Osteoblast (primary cell): Measurements from ENCODE around the gene PTGDS. TPM values are rescaled to one million over a fixed set of nuclear protein-coding genes. Genes with fewer than 3 reads are reported as not detected.

ENCODE experiments used
- DNase-seq: peaks from one replicate; pipeline ENCODE4 v3.0.0; 2011; ENCODE audit warnings: low spot score, mixed read lengths; ENCODE audit not compliant: insufficient read length; ENCODE audit errors: missing footprints
- H2AFZ ChIP-seq: 2 replicates; pipeline ENCODE4 v1.6.0; 2011; ENCODE audit warnings: mild to moderate bottlenecking, low read length
- H3K27ac ChIP-seq: 2 replicates; pipeline ENCODE4 v1.5.1; 2011; ENCODE audit warnings: mild to moderate bottlenecking, low read depth, low read length, moderate library complexity
- H3K27me3 ChIP-seq: 2 replicates; pipeline ENCODE4 v1.6.0; 2012; ENCODE audit warnings: mild to moderate bottlenecking, control low read depth, inconsistent platforms, low read length, moderate library complexity; ENCODE audit not compliant: insufficient read depth
- H3K36me3 ChIP-seq: 2 replicates; pipeline ENCODE4 v1.5.1; 2011; ENCODE audit warnings: mild to moderate bottlenecking, low read length, control low read depth, moderate library complexity; ENCODE audit not compliant: insufficient read depth
- H3K4me1 ChIP-seq: 2 replicates; pipeline ENCODE4 v1.5.1; 2011; ENCODE audit warnings: mild to moderate bottlenecking, low read length, control low read depth, moderate library complexity; ENCODE audit not compliant: insufficient read depth
- H3K4me2 ChIP-seq: 2 replicates; pipeline ENCODE4 v1.6.0; 2011; ENCODE audit warnings: mild to moderate bottlenecking, low read length; ENCODE audit not compliant: insufficient read depth
- H3K4me3 ChIP-seq: fragments of 200-600 bp; sonication (generic); 3 replicates; pipeline ENCODE4 v1.5.1; 2012; ENCODE audit warnings: mild to moderate bottlenecking, low read length, inconsistent platforms; ENCODE audit not compliant: insufficient read depth
- H3K79me2 ChIP-seq: 2 replicates; pipeline ENCODE4 v1.6.0; 2012; ENCODE audit warnings: mild to moderate bottlenecking, low read length, control low read depth, inconsistent platforms; ENCODE audit not compliant: insufficient read depth
- H3K9me3 ChIP-seq: 2 replicates; pipeline ENCODE4 v1.5.1; 2011; ENCODE audit warnings: low read depth, low read length, control low read depth
- H4K20me1 ChIP-seq: 2 replicates; pipeline ENCODE4 v1.6.0; 2012; ENCODE audit warnings: mild to moderate bottlenecking, low read length, control low read depth; ENCODE audit not compliant: insufficient read depth
- total RNA-seq: library from RNA; depleted of rRNA; stranded (reverse); fragments of >200 nt; gene quantifications from 2 replicates; pipeline ENCODE4 v1.2.3, GENCODE V29; 2012
- TF ChIP-seq, protein P1 (sequence below): IDR thresholded peaks from 2 replicates; pipeline ENCODE4 v1.5.1; 2011; ENCODE audit warnings: mild to moderate bottlenecking, low read depth, low read length, moderate library complexity; ENCODE audit errors: extremely low read depth

Gene PTGDS
- total RNA-seq, 1 donor: 57.9 TPM

DNA sequence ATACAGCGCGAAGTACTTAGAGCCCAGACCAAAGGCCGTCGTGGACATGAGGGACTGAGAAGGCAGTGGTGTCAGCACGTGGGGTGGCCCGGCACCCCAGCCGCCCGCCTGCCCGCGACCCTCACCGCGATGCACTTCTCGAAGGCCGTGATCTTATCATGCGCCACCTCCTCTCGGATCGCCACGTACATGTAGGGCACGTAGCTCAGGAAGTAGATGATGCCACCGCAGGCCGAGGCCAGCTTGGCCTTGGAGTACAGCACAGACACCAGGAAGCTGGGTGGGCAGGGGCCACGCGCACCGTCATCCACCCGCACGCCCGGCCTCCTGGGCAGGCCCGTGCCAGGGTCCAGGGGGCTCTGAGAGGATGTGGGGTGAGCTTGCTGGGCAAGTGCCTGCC, 39.8 kb downstream of the PTGDS start:
- Histone ChIP-seq H3K9me3 (no peaks in the 10 kb centered on the region), H3K4me3 (no peak overlapping the region), H3K27ac (no peak overlapping the region), H3K27me3 (no peaks in the 10 kb centered on the region), H2AFZ (no peak overlapping the region), H4K20me1 (peaks cover under 1% of the 10 kb centered on the region), H3K4me1 (no peaks in the 10 kb centered on the region), H3K36me3 (no peaks in the 10 kb centered on the region), H3K4me2 (no peak overlapping the region), H3K79me2 (no peaks in the 10 kb centered on the region)
- DNase-seq: no peak
- TF ChIP-seq, protein P1, sequence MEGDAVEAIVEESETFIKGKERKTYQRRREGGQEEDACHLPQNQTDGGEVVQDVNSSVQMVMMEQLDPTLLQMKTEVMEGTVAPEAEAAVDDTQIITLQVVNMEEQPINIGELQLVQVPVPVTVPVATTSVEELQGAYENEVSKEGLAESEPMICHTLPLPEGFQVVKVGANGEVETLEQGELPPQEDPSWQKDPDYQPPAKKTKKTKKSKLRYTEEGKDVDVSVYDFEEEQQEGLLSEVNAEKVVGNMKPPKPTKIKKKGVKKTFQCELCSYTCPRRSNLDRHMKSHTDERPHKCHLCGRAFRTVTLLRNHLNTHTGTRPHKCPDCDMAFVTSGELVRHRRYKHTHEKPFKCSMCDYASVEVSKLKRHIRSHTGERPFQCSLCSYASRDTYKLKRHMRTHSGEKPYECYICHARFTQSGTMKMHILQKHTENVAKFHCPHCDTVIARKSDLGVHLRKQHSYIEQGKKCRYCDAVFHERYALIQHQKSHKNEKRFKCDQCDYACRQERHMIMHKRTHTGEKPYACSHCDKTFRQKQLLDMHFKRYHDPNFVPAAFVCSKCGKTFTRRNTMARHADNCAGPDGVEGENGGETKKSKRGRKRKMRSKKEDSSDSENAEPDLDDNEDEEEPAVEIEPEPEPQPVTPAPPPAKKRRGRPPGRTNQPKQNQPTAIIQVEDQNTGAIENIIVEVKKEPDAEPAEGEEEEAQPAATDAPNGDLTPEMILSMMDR: no peak

DNA sequence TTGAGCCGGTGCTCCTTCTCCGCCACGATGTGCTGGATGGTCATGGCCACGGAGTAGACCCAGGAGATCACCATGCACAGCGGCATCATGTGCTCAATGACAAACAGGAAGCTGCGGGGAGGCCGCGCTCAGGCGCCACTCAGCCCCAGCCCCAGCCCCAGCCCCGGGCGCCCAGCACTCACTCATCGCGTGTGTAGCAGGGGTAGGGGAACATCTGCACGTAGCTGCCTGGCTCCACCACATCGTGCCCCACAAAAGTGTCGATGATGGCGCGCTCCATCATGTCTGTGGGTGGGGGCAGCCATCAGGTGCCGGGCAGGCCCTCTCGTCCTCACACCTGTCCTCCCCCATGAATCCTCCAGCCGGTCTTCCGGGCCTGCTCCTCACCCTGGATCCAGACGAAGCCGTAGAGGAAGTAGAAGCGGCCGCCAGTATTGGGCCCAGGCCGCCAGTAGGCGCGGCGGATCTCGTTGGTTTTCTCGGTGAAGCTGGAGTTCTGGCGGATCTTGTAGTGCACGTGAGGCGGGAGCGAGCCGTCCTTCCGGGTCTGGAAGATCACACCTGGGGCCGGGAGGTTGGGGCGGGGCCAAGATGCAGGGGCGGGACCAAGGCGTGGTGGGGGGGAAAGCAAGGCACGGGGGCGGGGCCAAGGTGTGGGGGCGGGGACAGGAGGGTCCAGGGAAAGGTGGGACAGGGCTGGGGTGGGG, 40.6 kb downstream of the PTGDS start:
- H3K36me3 ChIP-seq: no peaks in the 10 kb centered on the region
- no peaks in the 10 kb centered on the region for H3K27me3 ChIP-seq
- no peaks in the 10 kb centered on the region for H3K4me1 ChIP-seq
- H4K20me1 ChIP-seq: peaks cover 6% of the 10 kb centered on the region
- H3K4me2 ChIP-seq: no peak overlapping the region
- H3K4me3 ChIP-seq: no peak overlapping the region
- no peaks in the 10 kb centered on the region for H3K9me3 ChIP-seq
- no peak overlapping the region for H3K27ac ChIP-seq
- no peaks in the 10 kb centered on the region for H3K79me2 ChIP-seq
- DNase-seq: no peak
- no peak overlapping the region for H2AFZ ChIP-seq
- TF ChIP-seq, protein P1: no peak

DNA sequence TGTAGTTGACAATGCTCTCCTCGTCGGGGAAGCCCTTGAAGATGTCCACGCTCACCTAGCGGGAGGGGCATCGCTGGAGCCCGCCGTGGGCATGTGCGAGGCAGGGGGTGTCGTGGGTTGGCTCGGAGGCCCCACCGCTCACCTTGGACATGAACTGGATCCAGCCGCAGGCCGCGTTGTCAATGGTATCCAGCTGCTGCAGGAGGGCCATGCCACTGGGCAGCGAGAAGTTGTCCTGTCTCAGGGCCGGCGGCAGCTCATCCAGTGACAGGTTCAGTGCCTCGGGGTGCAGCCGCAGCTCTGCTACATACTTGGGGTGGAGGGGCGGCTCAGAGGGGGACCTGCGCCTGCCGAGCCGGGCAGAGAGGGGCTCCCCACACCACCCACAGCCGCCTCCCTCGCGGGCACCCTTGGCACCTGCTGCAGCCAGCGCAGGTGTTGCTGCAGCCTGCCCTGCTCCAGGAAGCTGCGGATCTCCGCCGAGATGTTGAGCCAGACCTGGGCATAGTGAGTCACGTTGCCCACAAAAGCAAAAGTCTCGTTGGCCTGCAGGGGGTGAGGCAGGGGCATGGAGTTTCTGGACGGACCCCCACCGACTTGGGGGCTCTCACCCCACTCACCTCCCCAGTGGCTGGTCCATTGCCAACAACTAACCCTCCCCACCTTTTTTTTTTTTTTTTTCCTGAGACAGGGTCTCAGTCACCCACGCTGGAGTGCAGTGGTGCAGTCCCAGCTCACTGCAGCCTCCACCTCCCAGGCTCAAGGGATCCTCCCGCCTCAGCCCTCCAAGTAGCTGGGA, 41.7 kb downstream of the PTGDS start:
- Histone ChIP-seq H3K79me2 (no peaks in the 10 kb centered on the region), H3K27ac (no peak overlapping the region), H3K36me3 (no peaks in the 10 kb centered on the region), H4K20me1 (peaks cover 6% of the 10 kb centered on the region), H3K27me3 (no peaks in the 10 kb centered on the region), H3K9me3 (no peaks in the 10 kb centered on the region), H3K4me1 (no peaks in the 10 kb centered on the region), H3K4me3 (no peak overlapping the region), H3K4me2 (no peak overlapping the region), H2AFZ (no peak overlapping the region)
- DNase-seq: no peak
- TF ChIP-seq, protein P1: no peak
